ENCODE measurements around the gene FCMR. TPM values are rescaled to one million over a fixed set of nuclear protein-coding genes. Genes with fewer than 3 reads are reported as not detected.
A peak's percentile ranks its signal among the peaks of the same experiment; 100 is the strongest.

Gene FCMR
- total and polyA plus RNA-seq, 2 experiments from 2014 or later, result 0.84 TPM; not detected in 1

DNA sequence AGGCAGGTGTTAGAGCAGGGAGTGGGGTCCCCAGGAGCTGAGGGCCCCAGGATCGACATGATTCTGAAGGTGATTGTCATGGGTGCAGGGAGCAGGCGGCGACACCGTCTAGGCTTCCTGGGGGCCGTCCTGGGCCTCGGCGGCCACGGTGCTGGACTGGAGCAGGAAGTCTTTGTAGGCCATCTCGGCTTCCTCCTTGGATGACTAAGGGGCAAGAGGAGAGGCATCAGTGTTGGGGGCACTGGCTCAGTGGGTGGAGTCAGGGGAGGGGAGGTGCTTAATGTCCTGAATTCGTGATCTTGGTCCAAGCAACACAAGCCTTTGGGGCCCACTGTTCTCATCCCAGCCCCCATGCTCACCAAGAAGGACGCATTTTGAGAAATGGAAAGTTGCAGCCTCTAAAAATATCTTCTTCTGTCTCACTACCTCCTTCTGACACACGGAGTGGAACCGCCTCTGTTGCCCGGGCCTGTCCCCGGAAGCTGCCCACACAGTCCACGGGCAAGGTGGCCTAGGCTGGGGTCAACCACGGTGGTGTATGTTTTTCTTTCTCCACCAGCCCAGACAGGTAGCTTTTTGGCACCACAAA is 8.6 kb upstream of the FCMR start:
- peaks cover 2% of the 10 kb centered on the region for H3K27me3 Mint-ChIP-seq (ENCODE audit: insufficient read depth, low read depth, poor library complexity)
- no peaks in the 10 kb centered on the region for H3K9me2 ChIP-seq (ENCODE audit: insufficient read depth)
- ATAC-seq (no peak), DNase-seq (ENCODE audit: low spot score) (no peak)
- no peaks in the 10 kb centered on the region for H3F3A ChIP-seq (replicated peaks; ENCODE audit: low read depth)
- no peak overlapping the region for H3K4me2 ChIP-seq
- TF ChIP-seq STAT1 (IDR thresholded peaks at IDR 0.05; ENCODE audit: unreplicated experiment), result no peak
- no peak for TF ChIP-seq EZH2 (IDR thresholded peaks at IDR 0.05; ENCODE audit: low read depth, unreplicated experiment)
- H3K4me3 Mint-ChIP-seq, result no peak overlapping the region
- no peaks in the 10 kb centered on the region for H3K36me3 Mint-ChIP-seq (ENCODE audit: low read depth)
- H2AFZ ChIP-seq, result no peak overlapping the region
- H3K9me3 Mint-ChIP-seq, result no peaks in the 10 kb centered on the region
- H3K36me3 ChIP-seq (ENCODE audit: insufficient read depth), result no peaks in the 10 kb centered on the region
- H3K4me1 Mint-ChIP-seq, result no peaks in the 10 kb centered on the region
- H4K20me1 ChIP-seq (replicated peaks; ENCODE audit: insufficient read depth), result no peaks in the 10 kb centered on the region
- no peaks in the 10 kb centered on the region for H3K27me3 ChIP-seq (ENCODE audit: insufficient read depth)
- H3K27ac ChIP-seq (ENCODE audit: low read depth), result no peak overlapping the region
- no peak overlapping the region for H3K27ac Mint-ChIP-seq
- H3K79me2 ChIP-seq (replicated peaks; ENCODE audit: insufficient read depth), result no peaks in the 10 kb centered on the region
- H3K4me3 ChIP-seq, result no peak overlapping the region
- H3K4me1 ChIP-seq (ENCODE audit: insufficient read depth), result no peaks in the 10 kb centered on the region

DNA sequence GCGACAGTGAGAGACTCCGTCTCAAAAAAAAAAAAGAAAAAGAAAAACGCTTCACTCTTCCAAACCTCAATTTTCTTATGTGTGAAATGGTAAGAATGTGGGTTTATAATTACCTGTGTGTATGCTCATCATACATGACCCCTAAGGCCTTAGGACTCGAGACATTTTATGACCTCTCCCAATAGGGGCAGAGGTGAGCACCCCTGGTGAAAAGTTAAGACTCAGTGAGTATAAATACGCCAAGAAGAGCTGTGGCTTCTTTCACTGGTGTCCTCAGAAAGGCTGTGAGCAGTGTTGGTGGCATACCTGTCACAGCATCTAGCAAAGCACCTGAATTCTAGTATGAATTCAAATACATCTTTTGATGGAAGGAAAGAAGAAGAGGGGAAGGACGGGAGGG is 7.8 kb upstream of the FCMR start:
- H3K9me3 Mint-ChIP-seq, result no peaks in the 10 kb centered on the region

DNA sequence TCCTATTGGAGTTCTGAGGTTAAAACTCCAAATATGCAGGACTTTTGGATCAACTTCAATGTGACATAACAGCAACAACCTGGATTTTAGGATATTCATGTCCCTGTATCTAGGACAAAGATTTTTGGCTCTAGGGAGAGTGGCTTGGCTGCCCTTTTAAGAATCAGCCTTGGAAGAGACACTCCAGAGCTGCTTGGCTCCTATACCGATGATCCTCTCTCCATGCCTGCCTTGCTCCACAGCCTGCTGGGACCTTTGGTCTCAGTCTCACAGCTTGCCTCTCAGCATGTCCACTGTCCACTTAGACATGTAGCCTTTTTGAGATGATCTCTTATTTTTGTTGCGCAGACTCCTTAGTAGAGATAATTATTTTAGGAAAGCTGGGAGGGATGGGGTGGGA is 4.5 kb upstream of the FCMR start:
- no peak for DNase-seq (ENCODE audit: low spot score)
- Histone ChIP-seq H3K9me2 (ENCODE audit: insufficient read depth) (no peaks in the 10 kb centered on the region), H3F3A (replicated peaks; ENCODE audit: low read depth) (no peaks in the 10 kb centered on the region), H3K27me3 (ENCODE audit: insufficient read depth) (no peaks in the 10 kb centered on the region), H3K4me3 (no peak overlapping the region), H3K79me2 (replicated peaks; ENCODE audit: insufficient read depth) (no peaks in the 10 kb centered on the region), H3K4me2 (no peak overlapping the region), H2AFZ (no peak overlapping the region), H3K27ac (ENCODE audit: low read depth) (no peak overlapping the region), H3K36me3 (ENCODE audit: insufficient read depth) (no peaks in the 10 kb centered on the region), H3K4me1 (ENCODE audit: insufficient read depth) (no peaks in the 10 kb centered on the region), H4K20me1 (replicated peaks; ENCODE audit: insufficient read depth) (no peaks in the 10 kb centered on the region)
- Mint-ChIP-seq H3K27ac (no peak overlapping the region), H3K4me3 (no peak overlapping the region), H3K9me3 (no peaks in the 10 kb centered on the region), H3K4me1 (no peaks in the 10 kb centered on the region), H3K27me3 (ENCODE audit: insufficient read depth, low read depth, poor library complexity) (peaks cover 2% of the 10 kb centered on the region), H3K36me3 (ENCODE audit: low read depth) (no peaks in the 10 kb centered on the region)
- no peak for ATAC-seq
- TF ChIP-seq, protein P1, sequence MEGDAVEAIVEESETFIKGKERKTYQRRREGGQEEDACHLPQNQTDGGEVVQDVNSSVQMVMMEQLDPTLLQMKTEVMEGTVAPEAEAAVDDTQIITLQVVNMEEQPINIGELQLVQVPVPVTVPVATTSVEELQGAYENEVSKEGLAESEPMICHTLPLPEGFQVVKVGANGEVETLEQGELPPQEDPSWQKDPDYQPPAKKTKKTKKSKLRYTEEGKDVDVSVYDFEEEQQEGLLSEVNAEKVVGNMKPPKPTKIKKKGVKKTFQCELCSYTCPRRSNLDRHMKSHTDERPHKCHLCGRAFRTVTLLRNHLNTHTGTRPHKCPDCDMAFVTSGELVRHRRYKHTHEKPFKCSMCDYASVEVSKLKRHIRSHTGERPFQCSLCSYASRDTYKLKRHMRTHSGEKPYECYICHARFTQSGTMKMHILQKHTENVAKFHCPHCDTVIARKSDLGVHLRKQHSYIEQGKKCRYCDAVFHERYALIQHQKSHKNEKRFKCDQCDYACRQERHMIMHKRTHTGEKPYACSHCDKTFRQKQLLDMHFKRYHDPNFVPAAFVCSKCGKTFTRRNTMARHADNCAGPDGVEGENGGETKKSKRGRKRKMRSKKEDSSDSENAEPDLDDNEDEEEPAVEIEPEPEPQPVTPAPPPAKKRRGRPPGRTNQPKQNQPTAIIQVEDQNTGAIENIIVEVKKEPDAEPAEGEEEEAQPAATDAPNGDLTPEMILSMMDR (conservative IDR thresholded peaks at IDR 0.05; ENCODE audit: low read depth in 2 of 2), result no peak
- TF ChIP-seq CREB1 (CRISPR knock-in tag; IDR thresholded peaks at IDR 0.05; ENCODE audit: low read depth) (no peak), JUNB (IDR thresholded peaks at IDR 0.05; ENCODE audit: unreplicated experiment) (no peak), NANOG (IDR thresholded peaks at IDR 0.05; ENCODE audit: borderline replicate concordance) (no peak), ZNF114 (CRISPR knock-in tag; IDR thresholded peaks at IDR 0.05) (no peak), EZH2phosphoT487 (IDR thresholded peaks at IDR 0.05; ENCODE audit: unreplicated experiment) (no peak), ZNF331 (CRISPR knock-in tag; IDR thresholded peaks at IDR 0.05; ENCODE audit: low read depth) (no peak)
- TF ChIP-seq, protein P2, sequence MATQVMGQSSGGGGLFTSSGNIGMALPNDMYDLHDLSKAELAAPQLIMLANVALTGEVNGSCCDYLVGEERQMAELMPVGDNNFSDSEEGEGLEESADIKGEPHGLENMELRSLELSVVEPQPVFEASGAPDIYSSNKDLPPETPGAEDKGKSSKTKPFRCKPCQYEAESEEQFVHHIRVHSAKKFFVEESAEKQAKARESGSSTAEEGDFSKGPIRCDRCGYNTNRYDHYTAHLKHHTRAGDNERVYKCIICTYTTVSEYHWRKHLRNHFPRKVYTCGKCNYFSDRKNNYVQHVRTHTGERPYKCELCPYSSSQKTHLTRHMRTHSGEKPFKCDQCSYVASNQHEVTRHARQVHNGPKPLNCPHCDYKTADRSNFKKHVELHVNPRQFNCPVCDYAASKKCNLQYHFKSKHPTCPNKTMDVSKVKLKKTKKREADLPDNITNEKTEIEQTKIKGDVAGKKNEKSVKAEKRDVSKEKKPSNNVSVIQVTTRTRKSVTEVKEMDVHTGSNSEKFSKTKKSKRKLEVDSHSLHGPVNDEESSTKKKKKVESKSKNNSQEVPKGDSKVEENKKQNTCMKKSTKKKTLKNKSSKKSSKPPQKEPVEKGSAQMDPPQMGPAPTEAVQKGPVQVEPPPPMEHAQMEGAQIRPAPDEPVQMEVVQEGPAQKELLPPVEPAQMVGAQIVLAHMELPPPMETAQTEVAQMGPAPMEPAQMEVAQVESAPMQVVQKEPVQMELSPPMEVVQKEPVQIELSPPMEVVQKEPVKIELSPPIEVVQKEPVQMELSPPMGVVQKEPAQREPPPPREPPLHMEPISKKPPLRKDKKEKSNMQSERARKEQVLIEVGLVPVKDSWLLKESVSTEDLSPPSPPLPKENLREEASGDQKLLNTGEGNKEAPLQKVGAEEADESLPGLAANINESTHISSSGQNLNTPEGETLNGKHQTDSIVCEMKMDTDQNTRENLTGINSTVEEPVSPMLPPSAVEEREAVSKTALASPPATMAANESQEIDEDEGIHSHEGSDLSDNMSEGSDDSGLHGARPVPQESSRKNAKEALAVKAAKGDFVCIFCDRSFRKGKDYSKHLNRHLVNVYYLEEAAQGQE (IDR thresholded peaks at IDR 0.05; ENCODE audit: unreplicated experiment), result no peak

More for the DNA sequence above, 7.8 kb upstream of the FCMR start:
- DNase-seq (ENCODE audit: low spot score), result no peak
- H3K27ac ChIP-seq (ENCODE audit: low read depth), result no peak overlapping the region
- no peaks in the 10 kb centered on the region for H3K36me3 Mint-ChIP-seq (ENCODE audit: low read depth)
- H4K20me1 ChIP-seq (replicated peaks; ENCODE audit: insufficient read depth), result no peaks in the 10 kb centered on the region
- H3K4me3 ChIP-seq, result no peak overlapping the region
- no peak for TF ChIP-seq JUNB (IDR thresholded peaks at IDR 0.05; ENCODE audit: unreplicated experiment)
- no peak for TF ChIP-seq CREB1 (CRISPR knock-in tag; IDR thresholded peaks at IDR 0.05; ENCODE audit: low read depth)
- TF ChIP-seq, protein P1 (conservative IDR thresholded peaks at IDR 0.05; ENCODE audit: low read depth in 2 of 2), result peak in 1 of 2 experiments; percentile 9; a peak in 1 of 4 replicates
- no peaks in the 10 kb centered on the region for H3K9me2 ChIP-seq (ENCODE audit: insufficient read depth)
- no peak overlapping the region for H2AFZ ChIP-seq
- no peak overlapping the region for H3K4me3 Mint-ChIP-seq
- no peaks in the 10 kb centered on the region for H3K36me3 ChIP-seq (ENCODE audit: insufficient read depth)
- H3K27me3 Mint-ChIP-seq (ENCODE audit: insufficient read depth, low read depth, poor library complexity), result peaks cover 2% of the 10 kb centered on the region
- no peaks in the 10 kb centered on the region for H3K4me1 Mint-ChIP-seq
- H3K27me3 ChIP-seq (ENCODE audit: insufficient read depth), result no peaks in the 10 kb centered on the region
- H3K4me1 ChIP-seq (ENCODE audit: insufficient read depth), result no peaks in the 10 kb centered on the region
- no peaks in the 10 kb centered on the region for H3K79me2 ChIP-seq (replicated peaks; ENCODE audit: insufficient read depth)
- H3K27ac Mint-ChIP-seq, result no peak overlapping the region
- no peak overlapping the region for H3K4me2 ChIP-seq
- ATAC-seq, result no peak
- no peaks in the 10 kb centered on the region for H3F3A ChIP-seq (replicated peaks; ENCODE audit: low read depth)
